B cell (primary cell): ENCODE results near the gene BRSK1.

ENCODE experiments used
- CTCF ChIP-seq: fragments of 200-600 bp; IDR thresholded peaks from one replicate; pipeline ENCODE4 v1.8.0; 2022; ENCODE audit warnings: antibody characterized with exemption, mild to moderate bottlenecking
- EZH2 ChIP-seq: IDR thresholded peaks from 2 replicates; pipeline ENCODE4 v1.6.1; 2012; ENCODE audit warnings: borderline replicate concordance, low read depth, mild to moderate bottlenecking, moderate library complexity, low read length; ENCODE audit not compliant: insufficient read depth, poor library complexity, severe bottlenecking

GRCh38 chr19:55309448-55309847 is 25.7 kb downstream of the BRSK1 start:
- no peak for TF ChIP-seq CTCF
- TF ChIP-seq EZH2: no peak
